Smooth muscle cell (in vitro differentiated cells): ENCODE data around the gene GSK3B. TPM values are rescaled to one million over a fixed set of nuclear protein-coding genes. Genes with fewer than 3 reads are reported as not detected.

Experiments
- DNase-seq: peaks from one replicate; lab custom pipeline; 2025; ENCODE audit not compliant: unreplicated experiment; lab: John Stamatoyannopoulos, UW
- H2AFZ ChIP-seq: fragments of 200-600 bp; sonication (generic); 2 replicates; pipeline ENCODE4 v1.6.0; 2016; ENCODE audit warnings: antibody characterized with exemption, low read depth, mild to moderate bottlenecking
- H3F3A ChIP-seq: fragments of 200-600 bp; sonication (generic); 2 replicates; pipeline ENCODE4 v1.6.0; 2017; ENCODE audit warnings: antibody characterized with exemption, low read depth
- H3K27ac ChIP-seq: fragments of 200-600 bp; sonication (generic); 2 replicates; pipeline ENCODE4 v1.5.1; 2016; ENCODE audit warnings: low read depth, mild to moderate bottlenecking
- H3K27me3 ChIP-seq: fragments of 200-600 bp; sonication (generic); 2 replicates; pipeline ENCODE4 v1.6.1; 2016; ENCODE audit warnings: low read depth, mild to moderate bottlenecking
- H3K36me3 ChIP-seq: fragments of 200-600 bp; sonication (generic); 2 replicates; pipeline ENCODE4 v1.5.1; 2016; ENCODE audit warnings: low read depth
- H3K4me1 ChIP-seq: fragments of 200-600 bp; sonication (generic); 2 replicates; pipeline ENCODE4 v1.5.1; 2016; ENCODE audit warnings: low read depth
- H3K4me2 ChIP-seq: fragments of 200-600 bp; sonication (generic); 2 replicates; pipeline ENCODE4 v1.6.0; 2016; ENCODE audit warnings: mild to moderate bottlenecking
- H3K4me3 ChIP-seq: fragments of 200-600 bp; sonication (generic); 2 replicates; pipeline ENCODE4 v1.5.1; 2016; ENCODE audit warnings: mild to moderate bottlenecking
- H3K79me2 ChIP-seq: fragments of 200-600 bp; sonication (generic); 2 replicates; pipeline ENCODE4 v1.6.0; 2016; ENCODE audit warnings: low read depth, mild to moderate bottlenecking
- H3K9ac ChIP-seq: fragments of 200-600 bp; sonication (generic); 2 replicates; pipeline ENCODE4 v1.6.0; 2016; ENCODE audit warnings: low read depth
- H3K9me3 ChIP-seq: fragments of 200-600 bp; sonication (generic); replicated peaks from 2 replicates; pipeline ENCODE4 v1.5.1; 2016; ENCODE audit warnings: low read depth
- H4K20me1 ChIP-seq: fragments of 200-600 bp; sonication (generic); 2 replicates; pipeline ENCODE4 v1.6.0; 2016; ENCODE audit warnings: low read depth
- WGBS: methylation state at CpG from one replicate; pipeline ENCODE4 v1.1.7; 2016; ENCODE audit warnings: low lambda C conversion rate; 5-methylcytosine and 5-hydroxymethylcytosine counted together
- polyA plus RNA-seq: library from polyadenylated mRNA; unstranded; fragments of >200 nt; fragmentation: Nextera tagmentation; extraction: Ambion mirVana; gene quantifications from 2 replicates; pipeline ENCODE4 v1.2.1, GENCODE V29; 2016
- total RNA-seq: library from RNA; depleted of rRNA; stranded (reverse); fragments of >200 nt; gene quantifications from 2 replicates; pipeline ENCODE4 v1.2.3, GENCODE V29; 2014
- TF ChIP-seq, protein P1 (sequence below): fragments of 200-600 bp; sonication (generic); IDR thresholded peaks from 2 replicates; pipeline ENCODE4 v1.5.1; 2017; ENCODE audit warnings: borderline replicate concordance, mild to moderate bottlenecking, antibody characterized with exemption; ENCODE audit not compliant: insufficient read depth, poor library complexity, severe bottlenecking

The GSK3B gene
- total and polyA plus RNA-seq, 2 experiments from 2014 or later: 27.3 to 61.8 TPM

DNA sequence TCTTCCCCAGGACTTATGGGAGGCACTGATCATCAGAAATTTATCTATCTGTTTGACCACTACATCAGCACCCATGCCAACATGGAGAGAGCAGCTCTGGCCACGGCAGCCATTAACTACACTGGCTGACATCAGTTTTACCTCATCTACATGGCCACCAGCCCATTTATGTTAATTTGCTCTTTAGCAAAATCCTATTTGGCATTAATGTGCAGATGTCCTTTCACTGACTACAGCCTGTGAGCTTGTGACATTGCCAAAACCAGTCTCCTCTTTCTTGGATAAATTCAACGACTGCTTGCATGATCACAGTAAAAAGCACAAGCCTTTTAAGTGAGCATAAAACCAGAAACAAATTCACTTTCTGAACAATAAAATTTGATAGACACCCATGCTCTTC, 264.8 kb downstream of the GSK3B start:
- Histone ChIP-seq H3K27ac (no peak overlapping the region), H3K9me3 (no peaks in the 10 kb centered on the region), H3K27me3 (no peaks in the 10 kb centered on the region), H3K9ac (no peak overlapping the region), H3K36me3 (no peaks in the 10 kb centered on the region), H4K20me1 (peaks cover 75% of the 10 kb centered on the region), H3K79me2 (peaks cover 14% of the 10 kb centered on the region), H3K4me3 (no peak overlapping the region), H2AFZ (no peak overlapping the region), H3K4me2 (no peak overlapping the region), H3K4me1 (peaks cover 22% of the 10 kb centered on the region), H3F3A (peaks cover 5% of the 10 kb centered on the region)
- TF ChIP-seq, protein P1, sequence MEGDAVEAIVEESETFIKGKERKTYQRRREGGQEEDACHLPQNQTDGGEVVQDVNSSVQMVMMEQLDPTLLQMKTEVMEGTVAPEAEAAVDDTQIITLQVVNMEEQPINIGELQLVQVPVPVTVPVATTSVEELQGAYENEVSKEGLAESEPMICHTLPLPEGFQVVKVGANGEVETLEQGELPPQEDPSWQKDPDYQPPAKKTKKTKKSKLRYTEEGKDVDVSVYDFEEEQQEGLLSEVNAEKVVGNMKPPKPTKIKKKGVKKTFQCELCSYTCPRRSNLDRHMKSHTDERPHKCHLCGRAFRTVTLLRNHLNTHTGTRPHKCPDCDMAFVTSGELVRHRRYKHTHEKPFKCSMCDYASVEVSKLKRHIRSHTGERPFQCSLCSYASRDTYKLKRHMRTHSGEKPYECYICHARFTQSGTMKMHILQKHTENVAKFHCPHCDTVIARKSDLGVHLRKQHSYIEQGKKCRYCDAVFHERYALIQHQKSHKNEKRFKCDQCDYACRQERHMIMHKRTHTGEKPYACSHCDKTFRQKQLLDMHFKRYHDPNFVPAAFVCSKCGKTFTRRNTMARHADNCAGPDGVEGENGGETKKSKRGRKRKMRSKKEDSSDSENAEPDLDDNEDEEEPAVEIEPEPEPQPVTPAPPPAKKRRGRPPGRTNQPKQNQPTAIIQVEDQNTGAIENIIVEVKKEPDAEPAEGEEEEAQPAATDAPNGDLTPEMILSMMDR: no peak
- WGBS: 95% methylated on average over 2 of the region's 2 CpGs
- no peak for DNase-seq

DNA sequence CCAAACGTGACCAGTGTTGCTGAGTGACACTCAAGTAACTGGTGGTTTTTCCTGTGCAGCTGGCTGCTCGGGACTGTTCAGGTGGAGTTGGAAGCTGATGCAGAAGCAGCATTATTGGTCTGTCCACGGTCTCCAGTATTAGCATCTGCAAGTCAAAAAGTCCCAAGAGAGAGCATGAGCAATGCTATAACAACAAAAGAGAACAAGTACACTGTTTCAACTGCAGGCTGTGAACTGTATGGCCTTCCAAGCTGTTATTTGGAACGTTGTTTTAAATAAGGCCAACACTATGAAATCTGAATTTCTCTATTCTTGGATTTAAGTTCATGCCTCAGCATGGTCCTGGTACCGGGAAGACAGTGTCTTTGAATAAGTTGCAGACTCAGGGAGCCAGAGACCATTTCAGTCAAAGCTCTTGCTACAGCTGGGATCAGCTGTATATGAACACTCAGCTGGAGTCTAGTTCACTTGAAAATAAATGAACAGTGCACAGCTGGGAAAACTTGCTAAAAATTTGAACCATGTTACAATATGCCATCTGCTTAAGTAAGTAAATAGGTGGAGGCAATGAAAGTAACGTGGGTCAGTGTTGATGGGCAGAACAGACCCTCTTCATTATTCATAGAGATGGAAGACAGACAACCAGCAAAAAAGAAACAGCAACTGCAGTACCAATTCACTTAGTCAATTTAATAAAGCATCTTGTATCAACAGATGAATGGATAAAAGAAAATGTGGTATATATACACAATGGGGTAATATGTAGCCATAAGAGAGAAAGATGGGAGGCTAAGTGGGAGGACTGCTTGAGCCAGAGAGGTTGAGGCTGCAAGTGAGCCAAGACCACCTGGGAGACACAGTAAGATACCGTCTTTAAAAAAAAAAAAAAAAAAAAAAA, 267.3 kb downstream of the GSK3B start:
- Histone ChIP-seq H3K9ac (no peak overlapping the region), H3K4me2 (no peak overlapping the region), H3K79me2 (peaks cover 14% of the 10 kb centered on the region), H3K4me1 (peaks cover 12% of the 10 kb centered on the region), H3K4me3 (no peak overlapping the region), H2AFZ (no peak overlapping the region), H3F3A (no peaks in the 10 kb centered on the region), H3K36me3 (no peaks in the 10 kb centered on the region), H3K27ac (no peak overlapping the region), H4K20me1 (peaks cover 54% of the 10 kb centered on the region), H3K27me3 (no peaks in the 10 kb centered on the region), H3K9me3 (no peaks in the 10 kb centered on the region)
- TF ChIP-seq, protein P1: no peak
- 95% methylated on average over 7 of the region's 7 CpGs for WGBS
- no peak for DNase-seq

DNA sequence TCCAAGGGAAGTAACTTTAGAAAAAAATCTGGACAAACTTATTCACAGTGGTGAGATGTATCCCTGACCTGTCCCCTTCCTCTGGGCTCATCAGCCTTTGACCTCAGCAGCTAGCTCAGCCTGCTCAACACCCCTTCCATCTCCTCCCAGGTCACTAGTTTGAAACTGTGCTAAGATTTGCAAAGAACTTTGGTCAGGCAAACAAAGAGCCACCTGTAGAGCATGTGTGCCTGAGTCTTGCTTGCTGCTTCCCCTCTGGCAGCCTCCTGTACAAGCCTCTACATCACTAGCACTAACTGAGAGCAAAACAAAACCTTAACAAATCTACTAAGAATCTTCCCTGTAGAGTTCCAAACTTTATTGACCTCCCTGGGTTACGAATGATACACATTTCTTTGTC, 268.4 kb downstream of the GSK3B start:
- Histone ChIP-seq H3K9me3 (no peaks in the 10 kb centered on the region), H3K36me3 (no peaks in the 10 kb centered on the region), H3K4me2 (no peak overlapping the region), H3K27ac (no peak overlapping the region), H3K4me1 (peaks cover 7% of the 10 kb centered on the region), H3K79me2 (peaks cover 14% of the 10 kb centered on the region), H2AFZ (no peak overlapping the region), H3F3A (no peaks in the 10 kb centered on the region), H3K9ac (no peak overlapping the region), H3K4me3 (no peak overlapping the region), H3K27me3 (no peaks in the 10 kb centered on the region), H4K20me1 (peaks cover 42% of the 10 kb centered on the region)
- TF ChIP-seq, protein P1: no peak
- whole genome bisulfite sequencing: 94% methylated on average over 1 of the region's 1 CpG
- DNase-seq: no peak
